Uterus (tissue), 2 donors: ENCODE measurements around the gene TXNIP.

Source experiments
- POLR2A ChIP-seq, 2 donors: fragments of 450-650 bp; IDR thresholded peaks; one replicate each; pipeline ENCODE4 v1.6.1; 2016; ENCODE audit warnings: antibody characterized with exemption in 2 of 2, mild to moderate bottlenecking in 1 of 2, moderate library complexity in 1 of 2
- TF ChIP-seq, protein P1 (sequence below), 4 experiments: fragments of 200-600 bp in 2 of 4; fragments of 450-650 bp in 2 of 4; sonication (generic) in 2 of 4; IDR thresholded peaks; one replicate each; pipeline ENCODE4 v1.5.1; 2016 to 2019; ENCODE audit warnings: antibody characterized with exemption in 4 of 4, mild to moderate bottlenecking in 2 of 4, moderate library complexity in 1 of 4

GRCh38 chr1:146010126-146010738 lies 13.9 kb upstream of the TXNIP start:
- TF ChIP-seq, protein P1, sequence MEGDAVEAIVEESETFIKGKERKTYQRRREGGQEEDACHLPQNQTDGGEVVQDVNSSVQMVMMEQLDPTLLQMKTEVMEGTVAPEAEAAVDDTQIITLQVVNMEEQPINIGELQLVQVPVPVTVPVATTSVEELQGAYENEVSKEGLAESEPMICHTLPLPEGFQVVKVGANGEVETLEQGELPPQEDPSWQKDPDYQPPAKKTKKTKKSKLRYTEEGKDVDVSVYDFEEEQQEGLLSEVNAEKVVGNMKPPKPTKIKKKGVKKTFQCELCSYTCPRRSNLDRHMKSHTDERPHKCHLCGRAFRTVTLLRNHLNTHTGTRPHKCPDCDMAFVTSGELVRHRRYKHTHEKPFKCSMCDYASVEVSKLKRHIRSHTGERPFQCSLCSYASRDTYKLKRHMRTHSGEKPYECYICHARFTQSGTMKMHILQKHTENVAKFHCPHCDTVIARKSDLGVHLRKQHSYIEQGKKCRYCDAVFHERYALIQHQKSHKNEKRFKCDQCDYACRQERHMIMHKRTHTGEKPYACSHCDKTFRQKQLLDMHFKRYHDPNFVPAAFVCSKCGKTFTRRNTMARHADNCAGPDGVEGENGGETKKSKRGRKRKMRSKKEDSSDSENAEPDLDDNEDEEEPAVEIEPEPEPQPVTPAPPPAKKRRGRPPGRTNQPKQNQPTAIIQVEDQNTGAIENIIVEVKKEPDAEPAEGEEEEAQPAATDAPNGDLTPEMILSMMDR (IDR thresholded peaks at IDR 0.05) = no peak
- peak in 1 of 2 donors; percentile 24 for TF ChIP-seq POLR2A (IDR thresholded peaks at IDR 0.05)
